Stimulated activated CD4-positive, alpha-beta T cell treated with anti-CD3 and anti-CD28 coated beads, Interleukin-12 subunit alpha, Interleukin-12 subunit beta, amount 100 ng/mL, for 24 hours (primary cell): ENCODE measurements around the gene CALR3.
"Not testable (repeated sequence)": the region's sequence is repeated elsewhere in the genome, so short reads cannot be mapped to it uniquely, and the experiment has no call there.

Experiments
- DNase-seq, 2 experiments: peaks; one replicate each; pipeline ENCODE4 v3.0.0-alpha.2; 2020; ENCODE audit warnings: low read depth in 2 of 2

Gene CALR3

DNA sequence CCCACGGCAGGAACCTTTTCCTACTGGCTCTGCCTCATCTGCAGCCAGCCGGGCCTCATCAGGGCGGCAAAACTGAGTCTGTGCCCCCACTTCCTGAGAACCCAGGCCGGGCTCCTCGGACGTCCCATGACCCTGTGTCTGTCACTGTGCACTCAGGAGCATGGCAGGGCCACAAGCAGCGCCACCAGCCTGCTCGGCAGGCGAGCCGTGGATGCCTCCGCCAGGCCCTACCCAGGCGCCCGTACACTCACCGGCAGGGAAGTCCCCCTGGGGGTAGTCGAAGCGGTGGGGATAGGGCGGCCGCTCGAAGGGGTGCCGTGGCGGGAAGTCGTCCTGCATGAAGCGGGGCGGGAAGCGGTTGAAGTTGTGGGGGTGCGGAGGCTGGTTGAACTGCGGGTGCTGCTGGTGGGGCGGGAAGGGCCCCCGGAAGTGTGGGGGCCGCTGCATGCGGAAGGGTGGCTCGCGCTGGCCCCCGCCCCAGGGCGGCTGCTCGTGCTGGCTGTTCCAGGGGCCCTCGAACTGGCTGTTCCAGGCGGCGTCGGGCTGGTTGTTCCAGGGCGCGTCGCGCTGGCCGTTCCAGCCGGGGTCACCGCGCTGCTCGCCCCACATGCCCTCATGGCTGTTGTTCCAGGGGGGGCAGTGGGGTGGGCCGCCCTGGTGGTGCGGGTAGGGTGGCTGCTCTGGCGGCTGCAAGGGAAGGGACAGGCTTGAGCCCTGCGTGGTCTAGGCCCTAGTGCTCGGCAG lies 29.2 kb upstream of the CALR3 start:
- no peak for DNase-seq

DNA sequence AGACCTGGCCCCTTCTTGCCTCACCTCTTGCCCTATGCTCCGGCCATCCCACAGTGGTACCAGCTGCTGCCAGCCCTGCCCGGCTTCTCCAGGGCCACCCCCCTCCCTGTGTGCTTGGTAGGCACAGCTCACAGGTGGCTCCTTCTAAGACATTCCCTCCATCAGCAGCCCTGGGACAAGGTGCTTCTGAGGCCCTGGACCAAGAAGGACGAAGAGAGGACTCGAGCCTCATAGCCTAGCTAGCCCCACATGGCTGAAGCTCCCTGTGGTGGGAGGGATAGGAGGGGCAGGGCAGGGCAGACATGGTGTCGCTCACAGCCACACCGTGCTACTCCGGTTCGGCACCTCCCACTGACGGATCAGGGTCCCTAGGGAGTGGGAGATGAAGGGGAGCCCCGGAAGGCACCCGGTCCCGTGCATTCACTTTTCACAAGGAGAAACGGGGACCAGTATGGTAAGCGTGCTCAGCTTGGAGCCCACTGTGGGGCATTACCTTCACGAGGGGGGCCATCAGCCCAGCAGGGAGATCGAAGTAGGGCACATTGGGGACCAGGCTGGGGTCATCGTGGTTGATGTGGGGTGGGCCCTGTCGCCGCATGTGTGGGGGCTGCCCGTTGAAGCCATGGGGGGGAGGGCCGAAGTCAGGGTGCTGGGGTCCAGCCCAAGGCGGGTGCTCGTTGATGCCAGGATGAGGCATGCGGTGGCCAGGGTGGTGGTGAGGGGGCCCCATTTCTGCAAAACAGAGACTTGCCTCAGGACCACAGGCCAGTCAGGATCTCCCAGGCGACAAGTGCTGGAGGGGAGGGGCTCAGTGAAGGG lies 26.8 kb upstream of the CALR3 start:
- DNase-seq = no peak

DNA sequence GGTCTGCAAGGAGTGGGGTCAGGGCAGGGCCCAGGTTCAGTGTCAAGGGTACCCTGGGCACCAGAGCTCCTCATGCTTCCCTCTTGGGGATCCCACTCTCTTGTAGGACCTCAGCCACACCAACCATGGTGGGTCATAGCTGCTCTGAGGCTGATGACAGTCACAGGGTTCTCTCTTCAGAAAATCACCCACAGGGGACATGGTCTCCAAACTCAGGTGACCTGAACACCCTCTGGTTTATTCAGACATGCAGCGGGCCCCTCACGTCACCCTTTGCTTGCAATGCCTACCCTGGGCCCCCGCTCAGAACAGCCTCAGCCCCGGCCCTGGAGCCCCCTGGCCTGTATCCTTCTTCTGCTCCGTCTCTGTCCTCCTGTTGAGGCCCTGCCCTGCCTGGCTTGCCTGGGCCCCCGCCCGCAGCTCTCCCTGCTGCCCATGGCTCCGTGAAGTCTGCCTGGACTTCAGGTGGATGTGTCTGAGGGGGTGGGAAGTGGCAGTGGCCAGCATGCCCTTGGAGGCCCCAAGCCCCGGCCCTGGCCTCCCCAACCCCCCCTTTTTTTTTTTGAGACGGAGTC lies 25.8 kb upstream of the CALR3 start:
- DNase-seq = no peak

DNA sequence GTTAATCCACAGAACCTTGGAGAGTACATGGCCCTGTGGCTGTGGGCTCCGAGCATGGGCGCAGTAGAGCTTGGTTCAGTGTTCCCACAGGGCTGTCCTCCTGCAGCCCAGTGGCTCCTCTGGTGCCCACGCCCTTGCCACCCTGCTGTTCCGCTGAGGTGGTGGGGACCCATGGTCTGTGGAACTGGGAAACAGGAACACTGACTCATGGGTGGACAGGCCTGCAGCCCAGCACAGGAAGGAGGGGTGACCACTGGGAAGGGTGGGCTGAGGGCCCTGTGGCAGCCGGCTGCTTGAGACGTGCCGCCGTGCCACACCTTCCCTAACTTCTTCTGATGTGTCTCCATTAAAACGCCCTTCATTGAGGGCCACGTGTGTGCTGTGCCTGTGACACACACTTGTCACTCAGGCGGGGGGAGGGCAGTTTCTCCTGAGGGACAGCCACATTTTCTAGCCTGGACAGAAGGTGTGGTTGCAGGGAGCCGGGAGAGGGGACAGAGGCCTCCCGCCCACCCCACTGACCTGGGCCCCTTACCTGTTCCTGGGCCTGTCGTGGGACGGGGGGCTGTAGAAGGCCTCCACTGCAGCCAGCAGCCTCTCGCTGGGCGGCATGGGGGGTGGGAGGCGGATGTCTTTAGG lies 25.1 kb upstream of the CALR3 start:
- no peak for DNase-seq

DNA sequence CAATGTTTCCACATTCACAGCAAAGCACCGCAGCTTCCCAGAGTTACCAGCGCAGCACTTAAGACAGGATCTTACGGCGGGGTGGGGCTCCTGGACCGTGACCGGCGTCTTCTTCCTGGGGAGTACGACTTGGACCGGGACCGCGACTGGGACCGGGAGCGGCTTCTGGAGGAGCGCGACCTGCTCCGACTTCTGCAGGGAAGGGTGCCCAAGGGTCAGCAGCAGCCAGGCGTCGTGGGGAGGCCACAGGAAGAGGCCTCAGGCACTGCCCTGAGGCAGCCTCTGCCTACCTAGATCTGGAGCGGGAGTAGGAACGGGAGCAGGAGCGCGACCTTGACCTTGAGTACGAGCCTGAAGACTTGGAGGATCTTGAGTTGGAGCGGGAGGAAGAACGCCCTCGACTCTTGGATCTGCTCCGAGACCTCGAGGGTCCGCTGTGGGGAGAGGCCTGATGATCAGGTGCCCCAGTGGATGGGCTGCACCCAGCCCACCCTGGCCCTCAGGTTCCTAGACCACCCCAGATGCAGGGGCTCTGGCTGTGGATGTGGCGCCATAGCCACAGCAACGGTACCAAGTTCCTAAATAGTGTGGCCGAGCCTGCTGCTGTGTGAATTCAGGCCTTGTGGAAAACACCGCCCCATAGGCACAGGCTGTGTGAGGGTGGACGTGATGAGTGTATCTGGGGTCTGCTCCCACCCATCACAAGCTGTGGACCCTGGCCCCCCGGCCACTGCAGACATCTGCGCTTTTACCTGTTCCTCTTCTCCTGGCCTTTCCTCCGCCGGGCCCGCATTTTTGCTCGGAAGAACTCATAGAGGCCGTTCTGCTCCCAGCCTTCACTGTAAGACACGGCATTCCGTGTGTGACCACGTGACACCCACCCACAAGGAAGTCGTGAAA lies 24.4 kb upstream of the CALR3 start:
- no peak for DNase-seq

DNA sequence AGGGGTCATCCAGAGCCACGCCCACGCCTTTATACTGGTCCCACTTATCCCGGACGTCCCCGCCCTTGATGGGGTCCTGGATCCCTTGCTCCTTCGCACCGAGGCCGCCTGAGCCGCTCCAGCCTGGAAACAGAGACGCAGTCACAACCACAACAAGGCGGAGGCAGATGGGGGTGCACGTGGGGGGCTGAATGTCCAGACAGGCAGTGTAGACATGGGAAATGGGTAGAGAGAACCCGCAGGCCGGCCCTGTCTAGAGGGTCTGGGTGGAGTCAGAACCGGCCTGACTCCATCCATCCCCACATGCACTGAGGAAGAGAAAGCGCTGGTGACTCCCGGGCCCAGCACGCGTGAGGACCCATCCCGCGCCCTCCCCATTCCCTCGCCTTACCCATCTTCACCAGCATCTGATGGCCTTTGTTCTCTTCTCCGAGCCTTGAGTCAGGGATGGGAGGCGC lies 23.3 kb upstream of the CALR3 start:
- DNase-seq = no peak

DNA sequence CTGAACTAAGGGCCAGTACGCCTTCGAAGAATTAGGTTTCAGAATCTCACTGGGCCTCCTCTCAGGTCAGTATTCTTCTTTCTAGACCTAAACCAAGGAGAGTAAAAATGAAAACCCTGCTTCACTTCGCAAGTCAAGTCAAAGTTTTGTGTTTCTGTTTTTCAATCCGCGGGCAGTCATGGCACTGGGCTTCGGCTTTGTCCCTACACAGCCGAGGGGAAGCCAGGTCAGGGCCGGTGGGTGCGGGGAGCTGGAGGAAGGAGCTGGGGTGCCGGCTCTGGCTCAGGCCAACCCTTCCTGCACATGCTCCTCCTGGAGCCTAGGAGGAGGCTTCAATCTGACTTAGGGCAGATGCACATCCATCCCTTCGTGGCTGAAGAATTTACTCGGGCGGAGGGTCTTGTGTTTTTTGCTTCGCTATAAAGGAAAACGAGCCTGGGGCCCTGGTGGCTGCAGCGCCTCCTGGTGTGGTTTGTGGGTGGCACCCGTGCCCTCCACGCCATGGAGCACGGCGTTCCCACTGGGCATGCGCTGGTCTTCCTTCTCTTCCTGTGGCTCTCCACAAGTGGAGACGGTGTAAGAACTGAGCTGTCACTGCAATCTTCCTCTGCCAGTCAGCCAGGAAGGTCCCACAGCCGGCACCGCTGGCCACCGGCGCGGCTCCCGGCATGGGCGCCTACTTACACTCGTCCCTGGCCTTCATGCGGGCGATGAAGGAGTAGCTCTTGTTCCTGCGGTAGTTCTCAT lies 22.7 kb upstream of the CALR3 start:
- no peak for DNase-seq

DNA sequence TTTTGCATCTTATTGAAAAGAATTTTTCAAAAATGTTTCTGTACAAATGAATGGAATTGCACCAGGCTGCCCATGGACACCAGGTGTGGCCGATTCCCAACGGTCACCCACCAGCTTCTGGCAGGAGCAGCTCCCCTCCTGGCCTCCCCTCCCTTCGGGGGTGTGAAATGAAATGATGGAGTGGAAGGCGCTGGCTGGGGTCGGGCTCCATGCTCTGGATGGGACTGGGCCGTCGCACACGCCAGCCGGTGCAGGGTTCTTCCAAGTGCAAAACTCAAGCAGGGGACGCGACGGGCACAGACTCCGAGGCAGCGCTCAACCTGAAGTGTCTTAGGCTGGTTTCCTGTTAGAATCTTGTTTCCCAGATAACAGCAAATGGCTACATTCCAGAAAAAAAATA lies 22.1 kb upstream of the CALR3 start:
- no peak for DNase-seq

DNA sequence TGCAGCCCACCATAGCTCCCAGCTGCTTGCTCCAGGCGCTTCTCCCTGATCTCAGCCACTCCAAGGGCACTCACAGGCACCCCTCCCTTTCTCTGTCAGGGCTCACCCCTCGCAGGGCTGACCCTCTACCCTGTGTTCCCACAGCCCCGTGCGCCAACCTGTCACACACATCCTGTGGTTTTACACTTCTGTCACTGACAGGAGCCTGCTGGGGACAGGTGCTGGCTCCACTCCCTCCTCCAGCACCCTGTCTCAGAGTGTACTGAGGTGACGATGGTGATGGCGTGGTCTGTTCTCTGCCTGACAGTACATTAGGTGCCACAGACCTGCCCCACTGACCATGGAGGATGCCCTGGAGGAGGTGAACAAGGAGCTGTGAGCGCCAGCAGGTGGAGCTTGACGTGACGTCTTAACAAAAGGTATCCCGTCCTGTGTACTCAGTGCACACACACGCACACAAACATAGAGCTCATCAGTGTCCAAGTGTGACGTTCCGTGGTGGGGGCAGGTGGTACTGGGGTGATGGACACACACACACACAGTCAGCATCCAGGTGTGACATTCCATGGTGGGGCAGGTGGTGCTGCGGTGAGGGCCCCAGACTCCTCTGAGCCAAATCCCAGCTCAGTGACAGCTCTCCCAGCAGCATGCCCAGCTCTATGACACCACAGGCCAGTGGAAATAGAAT lies 21.1 kb upstream of the CALR3 start:
- DNase-seq = no peak

DNA sequence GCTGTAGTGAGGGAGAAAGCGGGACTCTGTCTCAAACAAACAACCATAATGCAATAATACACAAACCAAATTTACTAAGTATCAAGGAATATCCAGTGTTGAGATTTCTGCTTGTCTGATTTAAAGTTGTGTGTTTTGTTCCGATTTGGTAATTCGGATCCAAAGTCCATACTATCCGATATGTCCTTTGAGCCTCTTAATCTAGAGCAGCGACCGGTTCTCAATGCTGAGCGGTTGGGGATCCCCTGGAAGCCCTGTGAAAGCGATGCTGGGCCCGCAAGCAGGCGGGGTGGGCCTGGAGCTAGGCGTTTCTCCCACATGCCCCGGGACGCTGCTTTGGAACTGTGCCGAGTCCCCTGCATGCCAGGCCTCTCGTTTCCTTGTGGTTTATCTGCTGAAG lies 20.4 kb upstream of the CALR3 start:
- DNase-seq = no peak

DNA sequence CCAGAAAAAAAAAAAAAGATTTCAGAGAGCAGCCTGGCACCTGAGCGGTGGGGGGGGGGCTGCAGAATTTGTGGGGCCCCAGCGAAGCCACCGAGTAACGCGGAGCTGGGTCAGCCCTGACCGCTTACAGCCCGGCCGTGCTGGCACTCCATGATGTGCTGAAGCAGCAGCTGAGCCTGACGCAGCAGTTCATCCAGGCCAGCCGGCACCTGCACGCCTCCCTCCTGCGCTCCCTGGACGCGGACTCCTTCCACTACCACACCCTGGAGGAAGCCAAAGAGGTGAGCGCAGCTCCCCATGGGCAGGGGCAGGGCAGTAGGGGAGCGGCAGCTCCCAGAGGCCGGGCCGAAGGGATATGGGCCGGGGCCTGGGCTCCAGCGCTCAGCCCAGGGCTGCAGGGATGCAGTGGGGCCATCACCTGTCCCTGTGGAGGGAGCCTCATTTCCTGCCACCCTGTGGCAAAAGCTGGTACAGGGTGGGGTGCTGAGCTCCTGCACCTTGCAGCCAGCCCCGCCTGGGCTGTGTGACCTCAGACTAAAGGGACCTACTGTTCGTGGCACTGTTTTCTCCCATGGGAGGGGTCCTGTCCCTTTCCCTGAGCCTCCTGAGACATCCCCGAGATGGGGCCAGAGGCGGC lies 18.5 kb upstream of the CALR3 start:
- DNase-seq = no peak

DNA sequence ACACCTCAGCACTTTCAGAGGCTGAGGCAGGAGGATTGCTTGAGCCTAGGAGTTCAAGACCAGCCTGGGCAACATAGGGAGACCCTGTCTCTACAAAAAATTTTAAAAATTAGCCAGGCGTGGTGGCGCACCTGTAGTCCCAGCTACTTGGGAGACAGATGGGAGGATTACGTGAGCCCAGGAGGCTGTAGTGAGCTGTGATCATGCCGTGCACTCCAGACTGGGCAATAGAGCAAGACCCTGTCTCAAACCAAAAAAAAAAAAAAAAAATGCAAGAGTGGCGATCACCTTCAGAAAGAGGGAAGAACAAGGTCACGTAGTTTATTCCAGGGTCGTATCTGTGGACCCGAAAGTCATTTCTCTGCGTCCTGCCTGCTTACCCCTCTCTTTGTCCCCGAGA lies 16.6 kb upstream of the CALR3 start:
- not testable (repeated sequence) for DNase-seq

DNA sequence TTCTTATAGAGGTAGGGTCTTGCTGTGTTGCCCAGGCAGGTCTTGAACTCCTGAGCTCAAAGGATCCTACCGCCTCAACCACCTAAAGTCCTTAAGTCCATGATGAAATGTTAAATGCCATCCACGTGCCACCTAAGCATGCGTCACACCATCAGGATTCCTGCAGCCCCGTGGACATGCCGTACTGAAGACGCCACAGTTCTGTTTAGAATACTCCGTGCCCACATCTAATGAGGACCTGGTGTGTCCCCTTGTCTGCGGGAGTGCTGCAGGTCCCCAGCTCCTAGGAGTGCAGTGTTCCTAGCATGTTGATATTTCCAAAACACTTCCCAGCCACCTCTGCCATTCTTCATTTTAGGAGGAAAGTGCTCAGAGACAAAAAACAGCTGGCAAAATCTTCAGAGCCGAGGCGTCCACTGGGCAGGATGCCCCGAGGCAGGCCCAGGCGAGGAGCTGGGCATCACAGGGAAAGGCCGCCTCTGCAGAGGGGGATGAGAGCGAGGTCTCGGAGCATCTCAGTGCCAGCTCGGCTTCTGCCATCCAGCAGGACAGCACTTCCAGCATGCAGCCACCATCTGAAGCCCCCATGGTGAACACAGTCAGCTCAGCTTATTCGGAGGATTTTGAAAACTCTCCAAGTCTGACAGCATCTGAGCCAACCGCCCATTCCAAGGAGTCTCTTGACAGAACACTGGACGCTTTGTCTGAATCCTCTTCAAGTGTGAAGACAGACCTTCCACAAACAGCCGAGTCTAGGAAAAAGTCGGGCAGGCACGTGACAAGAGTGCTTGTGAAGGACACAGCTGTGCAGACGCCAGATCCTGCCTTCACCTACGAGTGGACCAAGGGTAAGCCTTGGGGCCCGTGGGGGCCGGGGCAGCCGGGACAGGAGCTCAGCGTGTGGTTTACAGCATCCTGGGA lies 13.4 kb upstream of the CALR3 start:
- DNase-seq = no peak

DNA sequence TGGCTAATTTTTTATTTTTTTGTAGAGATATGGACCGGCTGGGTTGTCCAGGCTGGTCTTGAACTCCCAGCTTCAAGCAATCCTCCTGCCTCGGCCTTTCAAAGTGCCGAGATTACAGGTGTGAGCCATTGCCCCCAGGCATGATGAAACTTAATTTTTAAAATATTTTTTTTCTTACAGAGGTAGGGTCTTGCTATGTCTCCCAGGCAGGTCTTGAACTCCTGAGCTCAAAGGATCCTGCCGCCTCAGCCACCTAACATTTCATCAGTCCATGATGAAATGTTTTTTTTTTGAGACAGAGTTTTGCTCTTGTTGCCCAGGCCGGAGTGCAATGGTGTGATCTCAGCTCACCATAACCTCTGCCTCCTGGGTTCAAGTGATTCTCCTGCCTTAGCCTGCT lies 12.6 kb upstream of the CALR3 start:
- no peak for DNase-seq

DNA sequence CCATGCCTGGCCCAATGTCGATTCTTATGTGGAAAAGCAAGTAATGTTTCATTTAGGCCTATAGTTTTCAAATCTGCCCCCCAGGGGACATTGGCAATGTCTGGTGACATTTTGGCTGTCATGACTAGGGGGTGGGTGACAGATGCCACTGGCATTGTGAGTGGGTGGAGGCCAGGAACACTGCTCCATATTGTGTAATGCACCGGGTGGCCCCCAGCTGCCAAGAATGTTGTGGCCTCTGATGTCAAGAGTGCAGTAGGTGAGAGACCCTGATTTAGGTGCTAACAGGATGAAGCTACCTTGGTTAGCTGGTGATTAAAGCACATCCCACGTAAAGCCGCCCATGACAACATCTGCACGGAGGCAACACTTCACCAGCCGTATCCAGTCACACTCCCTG lies 11.0 kb upstream of the CALR3 start:
- DNase-seq = no peak

DNA sequence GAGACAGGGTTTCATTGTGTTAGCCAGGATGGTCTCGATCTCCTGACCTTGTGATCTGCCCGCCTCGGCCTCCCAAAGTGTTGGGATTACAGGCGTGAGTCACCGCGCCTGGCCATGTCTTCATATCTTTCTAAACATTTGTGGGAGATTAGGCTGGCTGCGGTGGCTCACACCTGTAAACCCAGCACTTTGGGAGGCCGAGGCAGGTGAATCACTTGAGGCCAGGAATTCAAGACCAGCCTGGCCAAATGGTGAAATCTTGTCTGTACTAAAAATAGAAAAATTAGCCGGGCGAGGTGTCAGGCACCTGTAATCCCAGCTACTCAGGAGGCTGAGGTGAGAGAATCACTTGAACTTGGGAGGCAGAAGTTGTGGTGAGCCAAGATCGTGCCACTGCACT lies 10.2 kb upstream of the CALR3 start:
- not testable (repeated sequence) for DNase-seq

DNA sequence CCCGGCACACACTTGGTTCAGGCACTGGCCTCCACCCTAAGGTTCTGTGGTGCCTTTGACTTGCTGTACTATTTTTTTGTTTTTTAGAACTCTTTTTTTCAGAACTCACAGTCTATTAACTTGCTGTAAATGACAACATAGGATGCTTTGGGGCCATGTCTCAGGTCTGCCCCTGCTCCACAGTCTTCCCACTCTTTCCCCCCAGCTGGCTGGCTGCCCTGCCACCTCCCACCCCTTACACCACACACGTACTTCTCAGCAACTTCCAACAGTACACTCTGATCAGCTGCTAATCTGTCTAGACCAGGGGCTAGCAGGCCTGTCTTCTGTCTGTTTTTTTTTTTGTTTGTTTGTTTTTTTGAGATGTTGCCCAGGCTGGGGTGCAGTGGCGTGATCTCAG lies 8.3 kb upstream of the CALR3 start:
- DNase-seq = no peak

DNA sequence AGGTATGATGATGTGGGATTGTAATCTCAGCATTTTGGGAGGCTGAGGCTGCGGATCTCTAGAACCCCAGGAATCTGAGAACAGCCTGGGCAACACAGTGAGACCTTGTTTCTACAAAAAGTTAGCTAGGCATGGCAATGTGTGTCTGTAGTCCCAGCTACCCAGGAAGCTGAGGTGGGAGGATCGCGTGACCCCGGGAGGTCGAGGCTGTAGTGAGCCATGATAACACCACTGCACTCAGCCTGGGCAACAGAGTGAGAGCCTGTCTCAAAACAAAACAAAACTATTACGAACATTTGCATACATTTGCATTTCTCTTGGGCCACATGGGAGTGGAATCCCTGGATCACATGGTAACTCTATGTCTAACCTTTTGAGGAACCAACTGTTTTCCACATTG lies 1.9 kb upstream of the CALR3 start:
- DNase-seq = no peak
